SJCRH30 (cell line): ENCODE results near the gene THBD. TPM values are rescaled to one million over a fixed set of nuclear protein-coding genes. Genes with fewer than 3 reads are reported as not detected.

Experiments used
- DNase-seq, 2 experiments: peaks; one replicate each; pipeline ENCODE4 v3.0.0-alpha.2; 2015 to 2020
- H3K27ac ChIP-seq: fragments of 250-450 bp; sonication (Bioruptor Pico); 2 replicates; pipeline ENCODE4 v1.5.1; 2020; ENCODE audit warnings: mild to moderate bottlenecking, moderate library complexity
- H3K27me3 ChIP-seq: fragments of 250-450 bp; sonication (Bioruptor Pico); 2 replicates; pipeline ENCODE4 v1.5.1; 2020; ENCODE audit warnings: mild to moderate bottlenecking, moderate library complexity
- H3K36me3 ChIP-seq: fragments of 250-450 bp; sonication (Bioruptor Pico); 2 replicates; pipeline ENCODE4 v1.5.1; 2020; ENCODE audit warnings: mild to moderate bottlenecking, moderate library complexity
- H3K4me1 ChIP-seq: fragments of 250-450 bp; sonication (Bioruptor Pico); 2 replicates; pipeline ENCODE4 v1.5.1; 2020; ENCODE audit warnings: mild to moderate bottlenecking, moderate library complexity
- H3K4me3 ChIP-seq: fragments of 250-450 bp; sonication (Bioruptor Pico); 2 replicates; pipeline ENCODE4 v1.5.1; 2020; ENCODE audit warnings: mild to moderate bottlenecking, moderate library complexity
- H3K9me3 ChIP-seq: fragments of 250-450 bp; sonication (Bioruptor Pico); replicated peaks from 2 replicates; pipeline ENCODE4 v1.5.1; 2020; ENCODE audit warnings: mild to moderate bottlenecking, moderate library complexity
- total RNA-seq: library from RNA; depleted of rRNA; stranded (reverse); fragments of >200 nt; shearing (Covaris generic); gene quantifications from 2 replicates; pipeline ENCODE4 v1.2.3, GENCODE V29; 2014; rRNA removed

Gene THBD
- total RNA-seq = 0.03 TPM in 1 of 2 replicates, not detected in the other

GRCh38 chr20:23049201-23050075 is at the start of gene THBD:
THBD (minus strand) TSS chr20:23049672; CDS start chr20:23049504, 168 bp downstream.
- H3K27me3 ChIP-seq = no peaks in the 10 kb centered on the region
- no peaks in the 10 kb centered on the region for H3K4me1 ChIP-seq
- DNase-seq = no peak
- no peaks in the 10 kb centered on the region for H3K9me3 ChIP-seq
- no peak within 1 kb of the TSS for H3K4me3 ChIP-seq
- no peak within 1 kb of the TSS for H3K27ac ChIP-seq
- no peaks in the 10 kb centered on the region for H3K36me3 ChIP-seq

GRCh38 chr20:23097636-23098580 is 48.4 kb upstream of the THBD start:
- Histone ChIP-seq H3K27ac (no peak overlapping the region), H3K9me3 (no peaks in the 10 kb centered on the region), H3K27me3 (no peaks in the 10 kb centered on the region), H3K36me3 (no peaks in the 10 kb centered on the region), H3K4me3 (no peak overlapping the region), H3K4me1 (peaks cover 13% of the 10 kb centered on the region)
- DNase-seq = no peak

- Histone ChIP-seq H3K9me3 (no peaks in the 10 kb centered on the region), H3K4me1 (peaks cover 21% of the 10 kb centered on the region), H3K27ac (no peak overlapping the region), H3K4me3 (no peak overlapping the region), H3K36me3 (no peaks in the 10 kb centered on the region), H3K27me3 (no peaks in the 10 kb centered on the region)
- DNase-seq = no peak
Measured at GRCh38 chr20:23096986-23097520, 47.6 kb upstream of the THBD start.

GRCh38 chr20:23096097-23096496 is 46.6 kb upstream of the THBD start:
- H3K4me3 ChIP-seq = no peak overlapping the region
- H3K27ac ChIP-seq = no peak overlapping the region
- no peaks in the 10 kb centered on the region for H3K36me3 ChIP-seq
- no peaks in the 10 kb centered on the region for H3K27me3 ChIP-seq
- no peak for DNase-seq
- no peaks in the 10 kb centered on the region for H3K9me3 ChIP-seq
- peaks cover 26% of the 10 kb centered on the region for H3K4me1 ChIP-seq

GRCh38 chr20:23095499-23095898 is 46.0 kb upstream of the THBD start:
- DNase-seq = no peak
- Histone ChIP-seq H3K9me3 (no peaks in the 10 kb centered on the region), H3K4me1 (peaks cover 25% of the 10 kb centered on the region), H3K36me3 (no peaks in the 10 kb centered on the region), H3K27me3 (no peaks in the 10 kb centered on the region), H3K4me3 (no peak overlapping the region), H3K27ac (no peak overlapping the region)

- Histone ChIP-seq H3K4me1 (peaks cover 20% of the 10 kb centered on the region), H3K9me3 (no peaks in the 10 kb centered on the region), H3K4me3 (no peak overlapping the region), H3K27ac (no peak overlapping the region), H3K36me3 (no peaks in the 10 kb centered on the region), H3K27me3 (no peaks in the 10 kb centered on the region)
- no peak for DNase-seq
Measured at GRCh38 chr20:23094927-23095326, 45.5 kb upstream of the THBD start.

GRCh38 chr20:23094213-23094896 is 44.9 kb upstream of the THBD start:
- no peak overlapping the region for H3K27ac ChIP-seq
- no peak overlapping the region for H3K4me3 ChIP-seq
- no peaks in the 10 kb centered on the region for H3K27me3 ChIP-seq
- DNase-seq = no peak
- no peaks in the 10 kb centered on the region for H3K36me3 ChIP-seq
- H3K4me1 ChIP-seq = peaks cover 20% of the 10 kb centered on the region
- no peaks in the 10 kb centered on the region for H3K9me3 ChIP-seq

- H3K9me3 ChIP-seq = no peaks in the 10 kb centered on the region
- no peaks in the 10 kb centered on the region for H3K27me3 ChIP-seq
- no peak for DNase-seq
- H3K27ac ChIP-seq = no peak overlapping the region
- no peak overlapping the region for H3K4me3 ChIP-seq
- H3K36me3 ChIP-seq = no peaks in the 10 kb centered on the region
- peaks cover 20% of the 10 kb centered on the region for H3K4me1 ChIP-seq
Measured at GRCh38 chr20:23093613-23094012, 44.1 kb upstream of the THBD start.

- peaks cover 20% of the 10 kb centered on the region for H3K4me1 ChIP-seq
- H3K9me3 ChIP-seq = no peaks in the 10 kb centered on the region
- no peak for DNase-seq
- H3K27ac ChIP-seq = peak overlapping the region; percentile 56; the same call in 1 of the 2 replicates
- no peaks in the 10 kb centered on the region for H3K36me3 ChIP-seq
- no peaks in the 10 kb centered on the region for H3K27me3 ChIP-seq
- no peak overlapping the region for H3K4me3 ChIP-seq
Measured at GRCh38 chr20:23092861-23093495, 43.5 kb upstream of the THBD start.

GRCh38 chr20:23092384-23092756 is 42.9 kb upstream of the THBD start:
- Histone ChIP-seq H3K27ac (peak overlapping the region; percentile 56), H3K36me3 (no peaks in the 10 kb centered on the region), H3K27me3 (no peaks in the 10 kb centered on the region), H3K4me3 (peak overlapping the region; percentile 0; the same call in 1 of the 2 replicates), H3K9me3 (no peaks in the 10 kb centered on the region), H3K4me1 (peaks cover 20% of the 10 kb centered on the region)
- peak; percentile 26 to 63 for DNase-seq

- Histone ChIP-seq H3K27me3 (no peaks in the 10 kb centered on the region), H3K4me3 (peak overlapping the region; percentile 0; the same call in 1 of the 2 replicates), H3K27ac (peak overlapping the region; percentile 56), H3K4me1 (peaks cover 20% of the 10 kb centered on the region), H3K9me3 (no peaks in the 10 kb centered on the region), H3K36me3 (no peaks in the 10 kb centered on the region)
- peak; percentile 75 to 82 for DNase-seq
Measured at GRCh38 chr20:23091721-23092383, 42.4 kb upstream of the THBD start.

- H3K4me1 ChIP-seq = peaks cover 20% of the 10 kb centered on the region
- DNase-seq = no peak
- no peaks in the 10 kb centered on the region for H3K36me3 ChIP-seq
- H3K27ac ChIP-seq = no peak overlapping the region
- no peaks in the 10 kb centered on the region for H3K9me3 ChIP-seq
- no peak overlapping the region for H3K4me3 ChIP-seq
- H3K27me3 ChIP-seq = no peaks in the 10 kb centered on the region
Measured at GRCh38 chr20:23090878-23091277, 41.4 kb upstream of the THBD start.

GRCh38 chr20:23090147-23090546 is 40.7 kb upstream of the THBD start:
- peaks cover 20% of the 10 kb centered on the region for H3K4me1 ChIP-seq
- H3K4me3 ChIP-seq = no peak overlapping the region
- DNase-seq = no peak
- H3K27me3 ChIP-seq = no peaks in the 10 kb centered on the region
- H3K9me3 ChIP-seq = no peaks in the 10 kb centered on the region
- H3K27ac ChIP-seq = no peak overlapping the region
- no peaks in the 10 kb centered on the region for H3K36me3 ChIP-seq
